Fibroblast of villous mesenchyme (primary cell): ENCODE results near the gene TCN2. TPM values are rescaled to one million over a fixed set of nuclear protein-coding genes. Genes with fewer than 3 reads are reported as not detected.
"Not testable (repeated sequence)": the region's sequence is repeated elsewhere in the genome, so short reads cannot be mapped to it uniquely, and the experiment has no call there.

Experiments
- DNase-seq: peaks from one replicate; pipeline ENCODE4 v3.0.0-alpha.2; 2010; ENCODE audit warnings: low read depth
- H3K4me3 ChIP-seq: 2 replicates; pipeline ENCODE4 v1.5.1; 2011; ENCODE audit warnings: low read depth, mild to moderate bottlenecking, low read length
- total RNA-seq: library from RNA; depleted of rRNA; stranded (reverse); fragments of >200 nt; gene quantifications from 2 replicates; pipeline ENCODE4 v1.2.3, GENCODE V29; 2012
- TF ChIP-seq, protein P1 (sequence below): IDR thresholded peaks from 2 replicates; pipeline ENCODE4 v1.5.1; 2012; ENCODE audit warnings: low read depth, mild to moderate bottlenecking, low read length; ENCODE audit not compliant: insufficient read depth

The TCN2 gene
- 3.9 and 7.4 TPM in 2 replicates for total RNA-seq

DNA sequence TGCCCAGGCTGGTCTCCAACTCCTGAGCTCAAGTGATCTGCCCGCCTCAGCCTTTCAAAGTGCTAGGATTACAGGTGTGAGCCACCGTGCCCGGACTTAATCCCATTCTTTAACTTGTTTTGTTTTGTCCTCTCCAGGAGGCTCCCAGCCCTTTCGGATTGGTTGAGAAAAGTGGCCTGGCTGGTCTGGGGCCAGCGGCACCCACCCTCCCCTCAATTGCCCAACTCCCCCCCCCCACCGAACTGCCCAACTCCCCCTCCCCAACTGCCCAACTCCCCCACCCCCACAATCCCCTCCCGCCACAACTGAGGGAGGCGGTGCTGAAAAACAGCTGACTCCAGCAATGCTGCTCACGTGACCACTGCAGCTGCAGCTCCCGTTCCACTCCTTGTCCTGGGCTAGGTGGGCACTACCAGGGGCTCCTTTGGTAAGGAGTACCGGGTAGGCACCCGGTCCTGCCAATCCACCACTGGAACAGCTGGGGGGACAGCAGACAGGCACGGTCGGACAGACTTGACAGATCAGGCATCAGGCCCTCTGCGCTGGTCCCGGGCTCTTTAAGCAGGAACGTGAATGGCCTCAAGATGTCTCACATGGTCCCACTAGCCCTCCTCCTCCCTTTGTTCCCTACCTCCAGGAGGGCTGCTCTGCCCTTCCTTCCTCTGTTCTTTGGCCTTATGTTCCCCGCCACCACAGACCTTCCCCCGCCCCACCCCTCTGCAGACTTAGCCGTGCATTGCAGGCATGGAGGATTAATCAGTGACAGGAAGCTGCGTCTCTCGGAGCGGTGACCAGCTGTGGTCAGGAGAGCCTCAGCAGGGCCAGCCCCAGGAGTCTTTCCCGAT, at the start of gene TCN2:
Gene TCN2 (plus strand): TSS at position 720 of the 845 bp plus-strand sequence. CDS start 158 bp downstream, outside the sequence.
- TF ChIP-seq, protein P1, sequence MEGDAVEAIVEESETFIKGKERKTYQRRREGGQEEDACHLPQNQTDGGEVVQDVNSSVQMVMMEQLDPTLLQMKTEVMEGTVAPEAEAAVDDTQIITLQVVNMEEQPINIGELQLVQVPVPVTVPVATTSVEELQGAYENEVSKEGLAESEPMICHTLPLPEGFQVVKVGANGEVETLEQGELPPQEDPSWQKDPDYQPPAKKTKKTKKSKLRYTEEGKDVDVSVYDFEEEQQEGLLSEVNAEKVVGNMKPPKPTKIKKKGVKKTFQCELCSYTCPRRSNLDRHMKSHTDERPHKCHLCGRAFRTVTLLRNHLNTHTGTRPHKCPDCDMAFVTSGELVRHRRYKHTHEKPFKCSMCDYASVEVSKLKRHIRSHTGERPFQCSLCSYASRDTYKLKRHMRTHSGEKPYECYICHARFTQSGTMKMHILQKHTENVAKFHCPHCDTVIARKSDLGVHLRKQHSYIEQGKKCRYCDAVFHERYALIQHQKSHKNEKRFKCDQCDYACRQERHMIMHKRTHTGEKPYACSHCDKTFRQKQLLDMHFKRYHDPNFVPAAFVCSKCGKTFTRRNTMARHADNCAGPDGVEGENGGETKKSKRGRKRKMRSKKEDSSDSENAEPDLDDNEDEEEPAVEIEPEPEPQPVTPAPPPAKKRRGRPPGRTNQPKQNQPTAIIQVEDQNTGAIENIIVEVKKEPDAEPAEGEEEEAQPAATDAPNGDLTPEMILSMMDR = no peak
- peak within 1 kb of the TSS; percentile 67 for H3K4me3 ChIP-seq
- DNase-seq = peak; percentile 86

DNA sequence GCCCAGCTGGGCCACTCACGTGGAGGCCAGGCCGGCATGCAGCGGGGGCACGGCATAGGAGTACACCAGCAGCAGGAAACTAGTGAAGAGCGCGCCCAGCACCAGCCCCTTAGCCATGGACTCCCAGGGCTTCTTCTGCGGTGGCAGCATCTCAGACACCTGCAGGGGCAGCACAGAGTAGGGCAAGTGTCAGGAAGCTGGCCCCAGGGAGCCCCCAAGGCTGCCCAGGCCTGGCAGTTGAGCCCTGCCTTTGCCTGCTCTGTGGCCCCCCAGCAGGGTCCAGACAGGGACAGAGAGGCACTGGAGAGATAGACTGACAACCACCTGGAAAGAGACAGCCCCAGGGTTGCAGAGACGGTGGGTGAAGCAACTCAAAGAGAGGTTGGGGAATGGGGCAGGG, 49.7 kb upstream of the TCN2 start:
- no peak for DNase-seq
- no peak overlapping the region for H3K4me3 ChIP-seq
- TF ChIP-seq, protein P1 = no peak

DNA sequence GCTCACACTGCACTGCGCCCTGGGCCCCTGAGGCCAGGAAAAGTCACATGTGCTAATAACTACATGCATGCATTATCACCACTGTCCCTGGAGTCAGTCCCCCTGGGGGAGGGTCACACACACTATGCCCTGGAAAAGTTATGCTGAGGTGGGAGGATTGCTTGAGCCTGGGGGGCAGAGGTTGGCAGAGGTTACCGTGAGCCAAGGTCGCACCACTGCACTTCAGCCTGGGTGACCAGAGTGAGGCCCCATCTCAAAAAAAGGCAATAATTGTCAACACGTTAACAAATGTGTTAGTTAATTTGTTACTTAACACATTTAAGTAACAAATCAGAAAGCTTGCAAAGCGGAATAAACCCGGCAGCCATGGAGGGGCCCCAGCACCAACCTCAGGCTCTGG, 47.1 kb upstream of the TCN2 start:
- DNase-seq = no peak
- H3K4me3 ChIP-seq = no peak overlapping the region
- TF ChIP-seq, protein P1 = no peak

DNA sequence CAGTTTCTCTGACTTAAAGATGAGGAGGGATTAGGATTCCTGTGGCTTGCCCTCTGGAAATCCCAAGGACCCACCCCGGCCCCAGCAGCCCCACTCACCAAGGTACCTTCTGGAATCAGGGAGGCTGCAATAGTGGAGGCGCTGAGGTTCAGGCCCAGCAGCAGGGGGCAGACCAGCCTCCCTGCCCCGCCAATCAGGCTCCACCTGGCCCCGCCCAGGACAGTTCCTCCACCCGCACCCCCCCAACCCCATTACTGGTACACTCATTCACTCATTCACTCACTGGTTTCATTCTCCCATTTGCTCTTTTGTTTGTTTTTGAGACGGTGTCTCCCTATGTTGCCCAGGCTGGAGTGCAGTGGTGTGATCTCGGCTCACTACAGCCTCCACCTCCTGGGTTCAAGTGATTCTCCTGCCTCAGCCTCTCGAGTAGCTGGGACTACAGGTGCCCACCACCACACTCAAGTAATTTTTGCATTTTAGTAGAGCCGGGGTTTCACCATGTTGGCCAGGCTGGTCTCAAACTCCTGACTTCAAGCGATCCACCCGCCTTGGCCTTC, 46.3 kb upstream of the TCN2 start:
- H3K4me3 ChIP-seq, DNase-seq: not testable (repeated sequence)
- TF ChIP-seq, protein P1 = peak; percentile 24

DNA sequence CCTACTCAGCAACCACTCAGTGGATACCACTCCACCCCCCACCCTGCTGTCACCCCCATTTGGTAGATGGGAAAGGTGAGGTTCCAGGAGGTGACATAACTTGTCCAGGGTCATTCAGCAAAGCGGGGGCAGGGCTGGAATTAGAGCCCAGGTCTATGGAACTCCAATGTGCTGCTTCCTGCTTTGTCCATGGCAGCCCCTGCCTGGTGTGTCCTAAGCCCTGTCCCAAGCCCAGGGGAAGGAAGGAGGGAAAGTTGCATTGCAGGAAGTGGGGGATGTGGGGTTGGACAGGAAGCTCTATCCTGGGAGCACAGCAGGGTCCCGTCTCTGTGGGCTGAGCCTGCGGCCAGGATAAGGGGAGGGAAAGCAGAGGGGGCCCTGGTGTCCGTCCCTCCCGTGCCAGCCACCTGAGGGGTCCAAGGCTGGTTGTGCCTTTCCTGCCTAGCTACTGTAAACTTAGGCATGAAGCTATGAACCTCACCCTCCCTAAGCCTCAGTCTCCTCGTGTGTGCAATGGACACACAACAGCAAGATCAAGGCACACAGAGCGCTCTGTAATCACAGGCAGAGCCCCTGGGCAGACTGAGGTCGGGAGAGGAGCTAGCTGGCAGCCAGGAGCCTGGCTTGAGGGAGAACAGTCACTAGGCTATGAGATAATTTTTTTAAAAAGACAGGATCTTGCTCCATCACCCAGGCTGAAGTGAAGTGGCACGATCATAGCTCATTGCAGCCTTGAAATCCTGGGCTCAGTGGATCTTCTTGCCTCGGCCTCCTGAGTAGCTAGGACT, 45.4 kb upstream of the TCN2 start:
- DNase-seq = no peak
- H3K4me3 ChIP-seq = no peak overlapping the region
- TF ChIP-seq, protein P1 = no peak

DNA sequence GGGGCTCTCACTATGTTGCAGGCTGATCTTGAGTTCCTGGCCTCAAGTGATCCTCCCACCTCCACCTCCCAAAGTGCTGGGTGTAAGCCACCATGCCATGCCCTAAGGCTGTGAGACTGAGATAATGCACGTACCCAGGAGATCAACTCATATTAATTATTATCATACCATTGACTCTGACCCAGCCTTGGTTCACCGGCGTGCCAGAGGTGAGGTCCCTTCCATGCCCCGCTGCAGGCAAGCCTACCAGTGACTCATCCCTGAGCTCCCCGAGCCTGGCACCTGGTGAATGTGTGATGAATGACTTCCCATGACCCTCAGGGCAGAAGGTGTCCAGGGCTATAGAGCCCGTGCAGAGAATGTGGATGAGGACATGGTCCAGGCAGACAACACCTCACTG, 44.6 kb upstream of the TCN2 start:
- TF ChIP-seq, protein P1 = no peak
- DNase-seq = no peak
- H3K4me3 ChIP-seq = no peak overlapping the region
